AG09309 (cell line): Measurements from ENCODE around the gene XPC.

ENCODE experiments used
- DNase-seq: peaks from one replicate; pipeline ENCODE4 v3.0.0-alpha.2; 2010; ENCODE audit warnings: low read depth
- H3K4me3 ChIP-seq: 2 replicates; pipeline ENCODE4 v1.5.1; 2011; ENCODE audit warnings: mild to moderate bottlenecking, low read depth, low read length, moderate library complexity; ENCODE audit not compliant: control insufficient read depth
- CTCF ChIP-seq: IDR thresholded peaks from 2 replicates; pipeline ENCODE4 v1.5.1; 2011; ENCODE audit warnings: mild to moderate bottlenecking, low read depth, low read length, inconsistent platforms; ENCODE audit not compliant: insufficient read depth, control insufficient read depth; ENCODE audit errors: missing control alignments

Gene XPC

GRCh38 chr3:14201940-14202684 is 23.7 kb upstream of the XPC start:
- no peak overlapping the region for H3K4me3 ChIP-seq
- TF ChIP-seq CTCF = no peak
- DNase-seq = no peak

DNA sequence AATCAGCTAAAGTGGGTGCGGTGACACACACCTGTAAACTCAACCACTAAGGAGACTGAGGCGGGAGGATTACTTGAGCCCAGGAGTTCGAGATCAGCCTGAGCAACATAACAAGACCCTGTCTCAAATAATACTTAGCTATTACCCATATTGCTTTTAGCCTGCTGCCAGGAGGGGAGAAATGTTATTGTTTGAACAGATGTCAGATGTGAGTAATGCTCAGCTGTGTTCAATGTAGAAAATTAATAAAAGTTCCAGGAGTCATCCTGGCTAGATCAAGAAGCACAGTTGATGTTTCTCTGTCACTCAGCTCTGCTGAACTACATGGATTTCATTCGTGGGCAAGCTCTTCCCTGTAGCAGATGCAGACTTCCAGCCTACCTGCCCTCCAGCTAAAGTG is 22.4 kb upstream of the XPC start:
- no peak overlapping the region for H3K4me3 ChIP-seq
- TF ChIP-seq CTCF = no peak
- DNase-seq = no peak

DNA sequence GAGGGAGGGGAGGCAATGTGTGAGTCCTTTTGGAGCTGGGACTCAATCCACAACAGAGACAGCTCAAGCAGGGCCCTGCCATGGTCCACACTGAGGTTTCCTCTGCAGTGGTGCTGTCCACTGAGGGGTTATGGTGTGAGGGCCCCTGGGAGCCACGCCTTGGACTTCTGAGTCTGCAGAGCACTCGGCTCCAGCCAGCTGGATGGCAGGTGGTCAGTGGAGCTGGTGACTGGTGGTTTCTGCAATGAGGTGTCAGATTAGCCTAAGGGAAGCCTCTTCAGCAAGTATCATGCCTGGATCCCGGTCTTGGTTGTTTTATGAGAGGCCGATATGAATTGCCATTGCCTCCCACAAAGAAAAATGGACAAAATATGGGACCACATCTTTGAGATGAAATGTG is 21.9 kb upstream of the XPC start:
- TF ChIP-seq CTCF = no peak
- no peak overlapping the region for H3K4me3 ChIP-seq
- no peak for DNase-seq

GRCh38 chr3:14199641-14200040 is 21.2 kb upstream of the XPC start:
- no peak for TF ChIP-seq CTCF
- H3K4me3 ChIP-seq = no peak overlapping the region

GRCh38 chr3:14194865-14195264 is 16.5 kb upstream of the XPC start:
- no peak overlapping the region for H3K4me3 ChIP-seq
- no peak for DNase-seq
- no peak for TF ChIP-seq CTCF

More at GRCh38 chr3:14199641-14200040, 21.2 kb upstream of the XPC start:
- no peak for DNase-seq

- no peak for DNase-seq
- no peak for TF ChIP-seq CTCF
- H3K4me3 ChIP-seq = no peak overlapping the region
Observed at GRCh38 chr3:14188041-14188754, 9.8 kb upstream of the XPC start.
